GM12864 (cell line): ENCODE data around the gene DNAH3.

Experiments
- DNase-seq: peaks from one replicate; pipeline ENCODE4 v3.0.0-alpha.2; 2011; ENCODE audit warnings: low read depth
- H3K4me3 ChIP-seq: 2 replicates; pipeline ENCODE4 v1.5.1; 2011; ENCODE audit warnings: mild to moderate bottlenecking, low read depth, low read length, control low read depth
- CTCF ChIP-seq: IDR thresholded peaks from 2 replicates; pipeline ENCODE4 v1.5.1; 2011; ENCODE audit warnings: low read depth, mild to moderate bottlenecking, moderate library complexity, low read length, control low read depth, inconsistent platforms; ENCODE audit errors: missing control alignments

Gene DNAH3

GRCh38 chr16:21167929-21168602 lies 17.4 kb upstream of the DNAH3 start:
- DNase-seq, result no peak
- TF ChIP-seq CTCF, result no peak
- no peak overlapping the region for H3K4me3 ChIP-seq

- no peak for DNase-seq
- no peak for TF ChIP-seq CTCF
These were observed 16.7 kb upstream of the DNAH3 start for GRCh38 chr16:21167360-21167759.

GRCh38 chr16:21166561-21166961 lies 15.9 kb upstream of the DNAH3 start:
- no peak for TF ChIP-seq CTCF
- DNase-seq, result no peak
- no peak overlapping the region for H3K4me3 ChIP-seq

More at GRCh38 chr16:21167360-21167759, 16.7 kb upstream of the DNAH3 start:
- no peak overlapping the region for H3K4me3 ChIP-seq

GRCh38 chr16:21164521-21165168 lies 14.0 kb upstream of the DNAH3 start:
- TF ChIP-seq CTCF, result no peak
- H3K4me3 ChIP-seq, result no peak overlapping the region
- DNase-seq, result no peak

GRCh38 chr16:21163576-21163975 lies 12.9 kb upstream of the DNAH3 start:
- H3K4me3 ChIP-seq, result no peak overlapping the region
- no peak for DNase-seq
- TF ChIP-seq CTCF, result no peak

- DNase-seq, result no peak
- no peak overlapping the region for H3K4me3 ChIP-seq
- TF ChIP-seq CTCF, result no peak
These were observed 12.1 kb upstream of the DNAH3 start for GRCh38 chr16:21162661-21163151.
